GM23338 (cell line): ENCODE data around the gene CBX6. TPM values are rescaled to one million over a fixed set of nuclear protein-coding genes. Genes with fewer than 3 reads are reported as not detected.

Experiments used
- ATAC-seq: fragments of 200-7000 bp; cut with Tn5 transposase; 3 replicates; pipeline ENCODE4 v1.9.1; 2020
- DNase-seq: peaks from one replicate; pipeline ENCODE4 v3.0.0-alpha.2; 2015; ENCODE audit warnings: low spot score
- H2AFZ ChIP-seq: fragments of 200-600 bp; sonication (generic); 2 replicates; pipeline ENCODE4 v1.8.0; 2016; ENCODE audit warnings: antibody characterized with exemption, mild to moderate bottlenecking, moderate library complexity
- H3F3A ChIP-seq: fragments of 200-600 bp; sonication (generic); replicated peaks from 2 replicates; pipeline ENCODE4 v1.8.0; 2017; ENCODE audit warnings: antibody characterized with exemption, mixed run types, low read depth
- H3K27ac ChIP-seq: fragments of 200-600 bp; sonication (generic); 2 replicates; pipeline ENCODE4 v1.6.1; 2016; ENCODE audit warnings: low read depth
- H3K27me3 ChIP-seq: fragments of 200-600 bp; sonication (generic); 2 replicates; pipeline ENCODE4 v1.8.0; 2016; ENCODE audit warnings: mild to moderate bottlenecking, mixed run types, moderate library complexity; ENCODE audit not compliant: insufficient read depth
- H3K36me3 ChIP-seq: fragments of 200-600 bp; sonication (generic); 2 replicates; pipeline ENCODE4 v1.8.0; 2016; ENCODE audit warnings: mild to moderate bottlenecking; ENCODE audit not compliant: insufficient read depth
- H3K4me1 ChIP-seq: fragments of 200-600 bp; sonication (generic); 2 replicates; pipeline ENCODE4 v1.8.0; 2016; ENCODE audit warnings: mild to moderate bottlenecking, moderate library complexity; ENCODE audit not compliant: insufficient read depth
- H3K4me2 ChIP-seq: fragments of 200-600 bp; sonication (generic); 2 replicates; pipeline ENCODE4 v1.7.1; 2017; ENCODE audit warnings: mixed run types
- H3K4me3 ChIP-seq: fragments of 200-600 bp; sonication (generic); 2 replicates; pipeline ENCODE4 v1.6.1; 2016; ENCODE audit warnings: mixed run types
- H3K79me2 ChIP-seq: fragments of 200-600 bp; sonication (generic); replicated peaks from 2 replicates; pipeline ENCODE4 v1.8.0; 2017; ENCODE audit warnings: mild to moderate bottlenecking; ENCODE audit not compliant: insufficient read depth
- H3K9me2 ChIP-seq: fragments of 200-600 bp; sonication (generic); 2 replicates; pipeline ENCODE4 v1.8.0; 2017; ENCODE audit not compliant: insufficient read depth
- H4K20me1 ChIP-seq: fragments of 200-600 bp; sonication (generic); replicated peaks from 2 replicates; pipeline ENCODE4 v1.8.0; 2017; ENCODE audit warnings: mild to moderate bottlenecking; ENCODE audit not compliant: insufficient read depth
- H3K27ac Mint-ChIP-seq: 2 replicates; pipeline ENCODE4 v1.8.0; 2020; ENCODE audit warnings: inconsistent platforms, mild to moderate bottlenecking, moderate library complexity, mixed read lengths
- H3K27me3 Mint-ChIP-seq: 3 replicates; pipeline ENCODE4 v1.8.0; 2022; ENCODE audit warnings: low read depth, mild to moderate bottlenecking, moderate library complexity, mixed read lengths, inconsistent platforms; ENCODE audit not compliant: insufficient read depth, poor library complexity
- H3K36me3 Mint-ChIP-seq: 3 replicates; pipeline ENCODE4 v1.8.0; 2021; ENCODE audit warnings: low read depth, mild to moderate bottlenecking, inconsistent platforms, moderate library complexity, mixed read lengths
- H3K4me1 Mint-ChIP-seq: 3 replicates; pipeline ENCODE4 v1.8.0; 2020; ENCODE audit warnings: mild to moderate bottlenecking, inconsistent platforms, mixed read lengths
- H3K4me3 Mint-ChIP-seq: 3 replicates; pipeline ENCODE4 v1.8.0; 2021; ENCODE audit warnings: moderate library complexity, mild to moderate bottlenecking, inconsistent platforms, mixed read lengths
- H3K9me3 Mint-ChIP-seq: 3 replicates; pipeline ENCODE4 v1.8.0; 2020; ENCODE audit warnings: moderate library complexity, mild to moderate bottlenecking, inconsistent platforms, mixed read lengths
- CREB1 ChIP-seq: fragments of 250-450 bp; sonication (Bioruptor Pico); IDR thresholded peaks from 2 replicates; pipeline ENCODE4 v1.5.0; 2020; ENCODE audit warnings: low read depth, mild to moderate bottlenecking, moderate library complexity
- EZH2phosphoT487 ChIP-seq: fragments of 200-600 bp; sonication (generic); IDR thresholded peaks from one replicate; pipeline ENCODE4 v1.8.1; 2018; ENCODE audit warnings: antibody characterized with exemption; ENCODE audit not compliant: unreplicated experiment
- JUNB ChIP-seq: IDR thresholded peaks from one replicate; pipeline ENCODE4 v1.6.1; 2016; ENCODE audit warnings: antibody characterized with exemption; ENCODE audit not compliant: unreplicated experiment
- NANOG ChIP-seq: IDR thresholded peaks from 2 replicates; pipeline ENCODE4 v1.6.1; 2016; ENCODE audit warnings: antibody characterized with exemption, borderline replicate concordance
- POLR2AphosphoS5 ChIP-seq: IDR thresholded peaks from 2 replicates; pipeline ENCODE4 v1.6.1; 2016; ENCODE audit warnings: antibody characterized with exemption, low read depth
- STAT1 ChIP-seq: IDR thresholded peaks from one replicate; pipeline ENCODE4 v1.6.1; 2016; ENCODE audit warnings: antibody characterized with exemption; ENCODE audit not compliant: unreplicated experiment
- ZNF114 ChIP-seq: fragments of 250-450 bp; sonication (Bioruptor Pico); IDR thresholded peaks from 2 replicates; pipeline ENCODE4 v1.5.0; 2020; ENCODE audit warnings: mild to moderate bottlenecking, moderate library complexity
- polyA plus RNA-seq: library from polyadenylated mRNA; unstranded; fragments of >200 nt; fragmentation: Nextera tagmentation; extraction: Ambion mirVana; gene quantifications from 2 replicates; pipeline ENCODE4 v1.2.1, GENCODE V29; 2016
- total RNA-seq: library from RNA; depleted of rRNA; stranded (reverse); fragments of >200 nt; shearing (Covaris generic); gene quantifications from 2 replicates; pipeline ENCODE4 v1.2.3, GENCODE V29; 2014
- TF ChIP-seq, protein P1 (sequence below): IDR thresholded peaks from one replicate; pipeline ENCODE4 v1.6.1; 2018; ENCODE audit warnings: antibody characterized with exemption; ENCODE audit not compliant: unreplicated experiment
- TF ChIP-seq, protein P2 (sequence below): IDR thresholded peaks from 2 replicates; pipeline ENCODE4 v1.6.1; 2016; ENCODE audit warnings: antibody characterized with exemption

Gene CBX6
- total and polyA plus RNA-seq, 2 experiments from 2014 or later: 18.5 to 23.0 TPM

DNA sequence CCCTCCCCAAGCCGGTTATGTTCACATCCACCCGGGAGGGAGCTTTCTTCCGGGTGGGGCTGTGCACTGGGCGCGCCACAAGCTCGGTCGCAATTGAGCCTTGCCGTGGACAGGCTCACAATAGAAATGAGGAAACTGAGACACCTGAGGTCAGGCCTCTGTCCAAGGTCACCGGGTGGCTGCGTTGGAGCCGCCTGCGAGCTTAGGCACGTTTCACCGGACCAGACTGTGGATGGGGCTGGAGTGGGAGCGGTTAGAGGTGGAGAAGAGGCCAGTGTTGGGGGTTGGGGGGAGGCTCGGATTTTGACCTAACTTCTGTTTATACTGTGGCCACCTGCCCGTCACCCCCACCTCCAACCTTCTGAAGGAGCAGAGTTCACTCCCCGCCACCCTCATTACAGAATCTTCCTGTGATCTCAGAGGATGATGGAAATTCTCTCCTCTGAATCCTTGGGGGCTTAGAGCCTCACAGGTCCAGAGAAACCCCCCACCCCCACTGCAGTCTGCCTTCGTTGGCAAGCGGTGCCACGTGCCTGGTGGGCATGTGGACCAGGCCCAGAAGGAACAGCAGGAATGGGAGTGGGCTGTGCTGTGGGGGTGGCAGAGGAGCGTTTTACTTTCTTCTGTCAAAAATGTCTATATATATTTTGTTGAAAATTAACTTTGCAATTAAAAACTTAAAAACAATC lies 27.6 kb downstream of the CBX6 start:
- H3F3A ChIP-seq: no peaks in the 10 kb centered on the region
- H2AFZ ChIP-seq: peak overlapping the region; percentile 96
- peaks cover 52% of the 10 kb centered on the region for H3K27me3 ChIP-seq
- peak overlapping the region; percentile 71 for H3K4me3 ChIP-seq
- H3K4me2 ChIP-seq: peak overlapping the region; percentile 92
- DNase-seq (no peak), ATAC-seq (peak; percentile 8)
- H3K36me3 ChIP-seq: no peaks in the 10 kb centered on the region
- no peaks in the 10 kb centered on the region for H3K9me2 ChIP-seq
- TF ChIP-seq POLR2AphosphoS5: no peak
- TF ChIP-seq, protein P1, sequence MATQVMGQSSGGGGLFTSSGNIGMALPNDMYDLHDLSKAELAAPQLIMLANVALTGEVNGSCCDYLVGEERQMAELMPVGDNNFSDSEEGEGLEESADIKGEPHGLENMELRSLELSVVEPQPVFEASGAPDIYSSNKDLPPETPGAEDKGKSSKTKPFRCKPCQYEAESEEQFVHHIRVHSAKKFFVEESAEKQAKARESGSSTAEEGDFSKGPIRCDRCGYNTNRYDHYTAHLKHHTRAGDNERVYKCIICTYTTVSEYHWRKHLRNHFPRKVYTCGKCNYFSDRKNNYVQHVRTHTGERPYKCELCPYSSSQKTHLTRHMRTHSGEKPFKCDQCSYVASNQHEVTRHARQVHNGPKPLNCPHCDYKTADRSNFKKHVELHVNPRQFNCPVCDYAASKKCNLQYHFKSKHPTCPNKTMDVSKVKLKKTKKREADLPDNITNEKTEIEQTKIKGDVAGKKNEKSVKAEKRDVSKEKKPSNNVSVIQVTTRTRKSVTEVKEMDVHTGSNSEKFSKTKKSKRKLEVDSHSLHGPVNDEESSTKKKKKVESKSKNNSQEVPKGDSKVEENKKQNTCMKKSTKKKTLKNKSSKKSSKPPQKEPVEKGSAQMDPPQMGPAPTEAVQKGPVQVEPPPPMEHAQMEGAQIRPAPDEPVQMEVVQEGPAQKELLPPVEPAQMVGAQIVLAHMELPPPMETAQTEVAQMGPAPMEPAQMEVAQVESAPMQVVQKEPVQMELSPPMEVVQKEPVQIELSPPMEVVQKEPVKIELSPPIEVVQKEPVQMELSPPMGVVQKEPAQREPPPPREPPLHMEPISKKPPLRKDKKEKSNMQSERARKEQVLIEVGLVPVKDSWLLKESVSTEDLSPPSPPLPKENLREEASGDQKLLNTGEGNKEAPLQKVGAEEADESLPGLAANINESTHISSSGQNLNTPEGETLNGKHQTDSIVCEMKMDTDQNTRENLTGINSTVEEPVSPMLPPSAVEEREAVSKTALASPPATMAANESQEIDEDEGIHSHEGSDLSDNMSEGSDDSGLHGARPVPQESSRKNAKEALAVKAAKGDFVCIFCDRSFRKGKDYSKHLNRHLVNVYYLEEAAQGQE: peak; percentile 9
- no peak for TF ChIP-seq JUNB
- Mint-ChIP-seq H3K4me3 (peak overlapping the region; percentile 67), H3K27ac (no peak overlapping the region), H3K36me3 (no peaks in the 10 kb centered on the region; the same call in 2 of the 3 replicates), H3K27me3 (peaks cover 43% of the 10 kb centered on the region), H3K9me3 (no peaks in the 10 kb centered on the region), H3K4me1 (peaks cover 24% of the 10 kb centered on the region)
- H3K79me2 ChIP-seq: no peaks in the 10 kb centered on the region
- H3K27ac ChIP-seq: no peak overlapping the region
- H3K4me1 ChIP-seq: 0 out of 2 replicates have a peak, but pooled peaks cover 7% of the 10 kb centered on the region
- H4K20me1 ChIP-seq: peaks cover 4% of the 10 kb centered on the region; the same call in 1 of the 2 replicates

- TF ChIP-seq POLR2AphosphoS5 (peak; percentile 37; the same call in 1 of the 2 replicates), STAT1 (no peak), EZH2phosphoT487 (no peak), JUNB (no peak), CREB1 (CRISPR knock-in tag) (peak; percentile 59; the same call in 1 of the 2 replicates), NANOG (no peak), ZNF114 (CRISPR knock-in tag) (no peak)
- TF ChIP-seq, protein P2, sequence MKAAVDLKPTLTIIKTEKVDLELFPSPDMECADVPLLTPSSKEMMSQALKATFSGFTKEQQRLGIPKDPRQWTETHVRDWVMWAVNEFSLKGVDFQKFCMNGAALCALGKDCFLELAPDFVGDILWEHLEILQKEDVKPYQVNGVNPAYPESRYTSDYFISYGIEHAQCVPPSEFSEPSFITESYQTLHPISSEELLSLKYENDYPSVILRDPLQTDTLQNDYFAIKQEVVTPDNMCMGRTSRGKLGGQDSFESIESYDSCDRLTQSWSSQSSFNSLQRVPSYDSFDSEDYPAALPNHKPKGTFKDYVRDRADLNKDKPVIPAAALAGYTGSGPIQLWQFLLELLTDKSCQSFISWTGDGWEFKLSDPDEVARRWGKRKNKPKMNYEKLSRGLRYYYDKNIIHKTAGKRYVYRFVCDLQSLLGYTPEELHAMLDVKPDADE: no peak
- Histone ChIP-seq H3F3A (no peaks in the 10 kb centered on the region), H3K79me2 (no peaks in the 10 kb centered on the region), H3K27me3 (peaks cover 52% of the 10 kb centered on the region), H3K4me3 (peak within 1 kb of the TSS; percentile 71), H3K27ac (no peak within 1 kb of the TSS), H2AFZ (peak within 1 kb of the TSS; percentile 96), H3K9me2 (no peaks in the 10 kb centered on the region), H3K4me2 (peak within 1 kb of the TSS; percentile 92), H4K20me1 (peaks cover 4% of the 10 kb centered on the region; the same call in 1 of the 2 replicates), H3K36me3 (no peaks in the 10 kb centered on the region), H3K4me1 (0 out of 2 replicates have a peak, but pooled peaks cover 7% of the 10 kb centered on the region)
- no peaks in the 10 kb centered on the region; the same call in 2 of the 3 replicates for H3K36me3 Mint-ChIP-seq
- H3K4me3 Mint-ChIP-seq: peak within 1 kb of the TSS; percentile 82
- H3K4me1 Mint-ChIP-seq: peaks cover 24% of the 10 kb centered on the region
- ATAC-seq: peak; percentile 73
- peaks cover 43% of the 10 kb centered on the region for H3K27me3 Mint-ChIP-seq
- H3K9me3 Mint-ChIP-seq: no peaks in the 10 kb centered on the region
- peak; percentile 69 for DNase-seq
- H3K27ac Mint-ChIP-seq: no peak within 1 kb of the TSS
Measured at GRCh38 chr22:38843657-38844314, 28.2 kb downstream of the CBX6 start, which contains the start of gene NPTXR. Gene NPTXR, minus strand, starts transcription at chr22:38844028.
